NCI-H1105 (cell line): ENCODE measurements around the gene GPLD1.

Experiments
- DNase-seq: peaks from one replicate; lab custom pipeline; 2025; lab: John Stamatoyannopoulos, UW

Gene GPLD1

GRCh38 chr6:24497254-24497970, 8.0 kb upstream of the GPLD1 start:
- DNase-seq, result no peak

- DNase-seq, result peak; percentile 71
Measured at GRCh38 chr6:24494821-24495795, 5.7 kb upstream of the GPLD1 start, which contains the start of gene ALDH5A1. TSS of gene ALDH5A1 (plus strand) at chr6:24494969. CDS start at chr6:24494997, 28 bp downstream.

GRCh38 chr6:24493945-24494820, 4.8 kb upstream of the GPLD1 start:
- no peak for DNase-seq

- no peak for DNase-seq
Measured at GRCh38 chr6:24492475-24492874, 3.1 kb upstream of the GPLD1 start.

- no peak for DNase-seq
Measured at GRCh38 chr6:24490948-24491347, 1.6 kb upstream of the GPLD1 start.

- DNase-seq, result no peak
Measured at GRCh38 chr6:24489881-24490280, 503 bp upstream of the GPLD1 start.

- no peak for DNase-seq
Measured at GRCh38 chr6:24486065-24486464, 3.3 kb downstream of the GPLD1 start.

GRCh38 chr6:24484657-24485323, 4.6 kb downstream of the GPLD1 start:
- no peak for DNase-seq

GRCh38 chr6:24481449-24481848, 7.9 kb downstream of the GPLD1 start:
- no peak for DNase-seq

- DNase-seq, result no peak
Measured at GRCh38 chr6:24480705-24481104, 8.7 kb downstream of the GPLD1 start.

GRCh38 chr6:24478903-24479302, 10.5 kb downstream of the GPLD1 start:
- DNase-seq, result no peak

- DNase-seq, result no peak
Measured at GRCh38 chr6:24477070-24477469, 12.3 kb downstream of the GPLD1 start.

- no peak for DNase-seq
Measured at GRCh38 chr6:24476631-24477030, 12.7 kb downstream of the GPLD1 start.

- no peak for DNase-seq
Measured at GRCh38 chr6:24472181-24472580, 17.2 kb downstream of the GPLD1 start.

GRCh38 chr6:24469811-24470210, 19.6 kb downstream of the GPLD1 start:
- DNase-seq, result no peak

GRCh38 chr6:24464253-24465038, 24.9 kb downstream of the GPLD1 start:
- no peak for DNase-seq

- no peak for DNase-seq
Measured at GRCh38 chr6:24460966-24461365, 28.4 kb downstream of the GPLD1 start.

- DNase-seq, result no peak
Measured at GRCh38 chr6:24458941-24459340, 30.4 kb downstream of the GPLD1 start.

- DNase-seq, result no peak
Measured at GRCh38 chr6:24458134-24458533, 31.2 kb downstream of the GPLD1 start.

- DNase-seq, result no peak
Measured at GRCh38 chr6:24455061-24455460, 34.3 kb downstream of the GPLD1 start.

- DNase-seq, result no peak
Measured at GRCh38 chr6:24454452-24454851, 34.9 kb downstream of the GPLD1 start.
